Measurements from ENCODE around the gene ADCYAP1. TPM values are rescaled to one million over a fixed set of nuclear protein-coding genes. Genes with fewer than 3 reads are reported as not detected.

ADCYAP1 gene
- total and polyA plus RNA-seq, 2 donors (not counting 1 experiment from before 2014, with no cell fraction given): not detected

DNA sequence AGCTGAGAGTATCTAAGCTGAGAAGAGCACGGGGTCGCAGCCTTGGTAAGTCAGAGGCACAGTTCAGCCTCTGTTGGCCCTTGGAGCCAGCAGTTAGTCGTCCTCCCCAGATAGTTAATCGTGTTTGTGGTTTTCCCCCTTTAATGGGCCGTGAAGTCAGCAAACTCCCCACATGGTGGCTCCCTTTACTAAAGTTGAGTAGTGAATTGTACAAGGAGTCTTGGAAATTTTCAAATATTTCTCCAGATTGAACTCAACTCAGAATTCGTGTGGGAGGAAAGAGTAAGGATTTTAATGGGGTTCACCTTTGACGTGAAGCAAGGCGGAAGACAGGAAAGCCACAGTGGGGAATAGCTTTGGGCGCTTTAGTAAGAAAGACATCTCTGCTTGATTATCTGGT lies 2.4 kb upstream of the ADCYAP1 start:
- Histone ChIP-seq H3K9ac (ENCODE audit: insufficient read depth, low read length) (no peak overlapping the region), H3K27me3 (ENCODE audit: control insufficient read depth, insufficient read depth, low read length) (peaks cover 33% of the 10 kb centered on the region)
- peak in 1 of 2 donors; percentile 40 for DNase-seq (ENCODE audit: low read depth in 2 of 2)

DNA sequence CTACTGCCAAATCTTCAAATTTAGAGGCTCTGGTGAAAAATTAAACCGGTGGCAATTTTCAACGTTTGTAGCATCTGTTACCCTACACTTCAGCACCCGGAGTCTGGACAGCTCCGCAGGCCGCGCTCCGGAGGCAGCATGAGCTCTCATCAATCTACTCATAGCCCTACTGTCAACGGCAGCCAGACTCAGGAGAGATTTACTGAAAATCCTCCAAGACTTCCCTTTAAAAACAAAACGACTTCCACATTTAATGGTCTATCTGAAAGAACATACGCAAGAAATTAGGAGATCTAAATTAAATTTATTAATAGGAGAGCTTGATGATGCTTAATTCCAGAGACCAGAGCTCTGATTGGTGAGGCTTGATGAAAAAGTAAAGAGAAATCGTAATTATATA lies 970 bp upstream of the ADCYAP1 start:
- no peak overlapping the region for H3K4me2 ChIP-seq (ENCODE audit: extremely low read depth, insufficient read depth, low read length)
- TF ChIP-seq, protein P1, sequence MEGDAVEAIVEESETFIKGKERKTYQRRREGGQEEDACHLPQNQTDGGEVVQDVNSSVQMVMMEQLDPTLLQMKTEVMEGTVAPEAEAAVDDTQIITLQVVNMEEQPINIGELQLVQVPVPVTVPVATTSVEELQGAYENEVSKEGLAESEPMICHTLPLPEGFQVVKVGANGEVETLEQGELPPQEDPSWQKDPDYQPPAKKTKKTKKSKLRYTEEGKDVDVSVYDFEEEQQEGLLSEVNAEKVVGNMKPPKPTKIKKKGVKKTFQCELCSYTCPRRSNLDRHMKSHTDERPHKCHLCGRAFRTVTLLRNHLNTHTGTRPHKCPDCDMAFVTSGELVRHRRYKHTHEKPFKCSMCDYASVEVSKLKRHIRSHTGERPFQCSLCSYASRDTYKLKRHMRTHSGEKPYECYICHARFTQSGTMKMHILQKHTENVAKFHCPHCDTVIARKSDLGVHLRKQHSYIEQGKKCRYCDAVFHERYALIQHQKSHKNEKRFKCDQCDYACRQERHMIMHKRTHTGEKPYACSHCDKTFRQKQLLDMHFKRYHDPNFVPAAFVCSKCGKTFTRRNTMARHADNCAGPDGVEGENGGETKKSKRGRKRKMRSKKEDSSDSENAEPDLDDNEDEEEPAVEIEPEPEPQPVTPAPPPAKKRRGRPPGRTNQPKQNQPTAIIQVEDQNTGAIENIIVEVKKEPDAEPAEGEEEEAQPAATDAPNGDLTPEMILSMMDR (conservative IDR thresholded peaks at IDR 0.05 in 1 of 2, IDR thresholded peaks at IDR 0.05 in 1 of 2; ENCODE audit: low read depth in 1 of 2, low read length in 2 of 2): no peak
- TF ChIP-seq EZH2 (IDR thresholded peaks at IDR 0.05; ENCODE audit: low read length, missing control alignments): no peak
- no peaks in the 10 kb centered on the region for H3K79me2 ChIP-seq (ENCODE audit: control insufficient read depth, insufficient read depth, low read length)
- peak; percentile 42 to 49 for DNase-seq (ENCODE audit: low read depth in 2 of 2)
- H3K9me3 ChIP-seq (ENCODE audit: control insufficient read depth, insufficient read depth, low read depth, low read length): no peaks in the 10 kb centered on the region
- no peak overlapping the region for H2AFZ ChIP-seq (ENCODE audit: low read length)
- no peak overlapping the region for H3K4me3 ChIP-seq (replicated peaks in 1 of 4; ENCODE audit: control extremely low read depth in 1 of 4, insufficient read depth in 1 of 4, low read depth in 3 of 4, low read length in 4 of 4)
- no peaks in the 10 kb centered on the region for H3K36me3 ChIP-seq (ENCODE audit: control insufficient read depth, insufficient read depth, low read length)
- no peak overlapping the region for H3K9ac ChIP-seq (ENCODE audit: insufficient read depth, low read length)
- no peaks in the 10 kb centered on the region for H3K4me1 ChIP-seq (ENCODE audit: control insufficient read depth, extremely low read depth, insufficient read depth, low read length)
- peaks cover 48% of the 10 kb centered on the region for H3K27me3 ChIP-seq (ENCODE audit: control insufficient read depth, insufficient read depth, low read length)
- no peak overlapping the region for H3K27ac ChIP-seq (ENCODE audit: insufficient read depth, low read length)
- no peaks in the 10 kb centered on the region for H4K20me1 ChIP-seq (ENCODE audit: control insufficient read depth, extremely low read depth, insufficient read depth, low read length)

More for the DNA sequence above, 2.4 kb upstream of the ADCYAP1 start:
- no peaks in the 10 kb centered on the region for H3K4me1 ChIP-seq (ENCODE audit: control insufficient read depth, extremely low read depth, insufficient read depth, low read length)
- H2AFZ ChIP-seq (ENCODE audit: low read length): no peak overlapping the region
- no peaks in the 10 kb centered on the region for H3K9me3 ChIP-seq (ENCODE audit: control insufficient read depth, insufficient read depth, low read depth, low read length)
- no peak for TF ChIP-seq EZH2 (IDR thresholded peaks at IDR 0.05; ENCODE audit: low read length, missing control alignments)
- TF ChIP-seq, protein P1 (conservative IDR thresholded peaks at IDR 0.05 in 1 of 2, IDR thresholded peaks at IDR 0.05 in 1 of 2; ENCODE audit: low read depth in 1 of 2, low read length in 2 of 2): no peak
- H3K4me2 ChIP-seq (ENCODE audit: extremely low read depth, insufficient read depth, low read length): no peak overlapping the region
- no peak overlapping the region for H3K27ac ChIP-seq (ENCODE audit: insufficient read depth, low read length)
- H3K36me3 ChIP-seq (ENCODE audit: control insufficient read depth, insufficient read depth, low read length): no peaks in the 10 kb centered on the region
- H3K79me2 ChIP-seq (ENCODE audit: control insufficient read depth, insufficient read depth, low read length): no peaks in the 10 kb centered on the region
- H3K4me3 ChIP-seq (replicated peaks in 1 of 4; ENCODE audit: control extremely low read depth in 1 of 4, insufficient read depth in 1 of 4, low read depth in 3 of 4, low read length in 4 of 4): no peak overlapping the region
- H4K20me1 ChIP-seq (ENCODE audit: control insufficient read depth, extremely low read depth, insufficient read depth, low read length): no peaks in the 10 kb centered on the region

GRCh38 chr18:905307-905947 lies 756 bp downstream of the ADCYAP1 start:
- Histone ChIP-seq H4K20me1 (ENCODE audit: control insufficient read depth, extremely low read depth, insufficient read depth, low read length) (no peaks in the 10 kb centered on the region), H3K27me3 (ENCODE audit: control insufficient read depth, insufficient read depth, low read length) (peaks cover 59% of the 10 kb centered on the region), H2AFZ (ENCODE audit: low read length) (no peak overlapping the region), H3K27ac (ENCODE audit: insufficient read depth, low read length) (no peak overlapping the region), H3K4me1 (ENCODE audit: control insufficient read depth, extremely low read depth, insufficient read depth, low read length) (no peaks in the 10 kb centered on the region), H3K79me2 (ENCODE audit: control insufficient read depth, insufficient read depth, low read length) (no peaks in the 10 kb centered on the region), H3K4me2 (ENCODE audit: extremely low read depth, insufficient read depth, low read length) (no peak overlapping the region), H3K9ac (ENCODE audit: insufficient read depth, low read length) (no peak overlapping the region), H3K9me3 (ENCODE audit: control insufficient read depth, insufficient read depth, low read depth, low read length) (no peaks in the 10 kb centered on the region), H3K4me3 (replicated peaks in 1 of 4; ENCODE audit: control extremely low read depth in 1 of 4, insufficient read depth in 1 of 4, low read depth in 3 of 4, low read length in 4 of 4) (no peak overlapping the region), H3K36me3 (ENCODE audit: control insufficient read depth, insufficient read depth, low read length) (no peaks in the 10 kb centered on the region)
- DNase-seq (ENCODE audit: low read depth in 2 of 2): no peak
- TF ChIP-seq EZH2 (IDR thresholded peaks at IDR 0.05; ENCODE audit: low read length, missing control alignments): peak; percentile 27
- TF ChIP-seq, protein P1 (conservative IDR thresholded peaks at IDR 0.05 in 1 of 2, IDR thresholded peaks at IDR 0.05 in 1 of 2; ENCODE audit: low read depth in 1 of 2, low read length in 2 of 2): no peak

All from fibroblast of lung (primary cell).